AG04450 (cell line): ENCODE data around the gene TEKT4. TPM values are rescaled to one million over a fixed set of nuclear protein-coding genes. Genes with fewer than 3 reads are reported as not detected.
"Not testable (repeated sequence)": the region's sequence is repeated elsewhere in the genome, so short reads cannot be mapped to it uniquely, and the experiment has no call there.

Source experiments
- CTCF ChIA-PET: fragments of 300-600, 350-600 bp; formaldehyde crosslinking; extraction: SDS; loops from one replicate; lab custom pipeline; 2022; ENCODE audit warnings: antibody characterized with exemption, inconsistent platforms; lab: Charles Lee
- POLR2A ChIA-PET: fragments of 350-600 bp; formaldehyde crosslinking; extraction: SDS; loops from one replicate; lab custom pipeline; 2021; ENCODE audit warnings: antibody characterized with exemption, inconsistent platforms; lab: Yijun Ruan, JAX
- DNase-seq: peaks from one replicate; pipeline ENCODE4 v3.0.0-alpha.2; 2011; ENCODE audit warnings: low read depth, low spot score
- H3K27ac ChIP-seq: one replicate; pipeline ENCODE4 v1.5.1; 2012; ENCODE audit warnings: low read depth, low read length, control low read depth
- H3K27me3 ChIP-seq: one replicate; pipeline ENCODE4 v1.6.0; 2012; ENCODE audit warnings: low read length; ENCODE audit not compliant: control insufficient read depth, insufficient read depth
- H3K4me3 ChIP-seq: 2 replicates; pipeline ENCODE4 v1.5.1; 2011; ENCODE audit warnings: mild to moderate bottlenecking, low read depth, low read length, control low read depth
- H3K9me3 ChIP-seq: 2 replicates; pipeline ENCODE4 v1.5.1; 2012; ENCODE audit warnings: low read length; ENCODE audit not compliant: control insufficient read depth, insufficient read depth
- CTCF ChIP-seq: IDR thresholded peaks from 2 replicates; pipeline ENCODE4 v1.5.1; 2011; ENCODE audit warnings: low read depth, low read length, control low read depth, inconsistent platforms
- polyA minus RNA-seq: library from RNA; depleted of rRNA, polyadenylated mRNA; stranded (reverse); fragments of >200 nt; gene quantifications from 2 replicates; pipeline ENCODE4 v1.2.3, GENCODE V29; 2011; rRNA and poly(A)+ RNA removed
- polyA plus RNA-seq: library from polyadenylated mRNA; depleted of rRNA; stranded (reverse); fragments of >200 nt; gene quantifications from 2 replicates; pipeline ENCODE4 v1.2.3, GENCODE V29; 2011; rRNA removed

The TEKT4 gene
- not detected in 2 replicates for polyA plus RNA-seq
- not detected in 2 replicates for polyA minus RNA-seq

GRCh38 chr2:94871226-94872087 is at the start of gene TEKT4:
Gene TEKT4, plus strand, starts transcription at chr2:94871430. Its CDS starts 150 bp downstream, at chr2:94871580.
- Histone ChIP-seq H3K9me3 (peaks cover 23% of the 10 kb centered on the region), H3K4me3 (no peak within 1 kb of the TSS), H3K27ac (no peak within 1 kb of the TSS), H3K27me3 (no peaks in the 10 kb centered on the region)
- no peak for TF ChIP-seq CTCF
- DNase-seq = no peak
- POLR2A ChIA-PET = no interaction called here
- CTCF ChIA-PET = no interaction called here

GRCh38 chr2:94839224-94839623 is 32.0 kb upstream of the TEKT4 start:
- POLR2A ChIA-PET, H3K27me3 ChIP-seq, DNase-seq, H3K4me3 ChIP-seq, H3K27ac ChIP-seq, H3K9me3 ChIP-seq, CTCF ChIA-PET: not testable (repeated sequence)

- H3K9me3 ChIP-seq, CTCF ChIA-PET, H3K4me3 ChIP-seq, H3K27ac ChIP-seq, DNase-seq, POLR2A ChIA-PET: not testable (repeated sequence)
- H3K27me3 ChIP-seq = peaks cover 10% of the 10 kb centered on the region
Measured at GRCh38 chr2:94856856-94857255, 14.4 kb upstream of the TEKT4 start.

- H3K9me3 ChIP-seq, DNase-seq, H3K4me3 ChIP-seq, H3K27ac ChIP-seq, POLR2A ChIA-PET, CTCF ChIA-PET: not testable (repeated sequence)
- peaks cover 11% of the 10 kb centered on the region for H3K27me3 ChIP-seq
Measured at GRCh38 chr2:94857367-94858162, 13.7 kb upstream of the TEKT4 start.

GRCh38 chr2:94858163-94858888 is 12.9 kb upstream of the TEKT4 start:
- POLR2A ChIA-PET, H3K4me3 ChIP-seq, CTCF ChIA-PET, H3K27ac ChIP-seq, DNase-seq, H3K9me3 ChIP-seq: not testable (repeated sequence)
- H3K27me3 ChIP-seq = peaks cover 11% of the 10 kb centered on the region

GRCh38 chr2:94861308-94862152 is 9.7 kb upstream of the TEKT4 start:
- POLR2A ChIA-PET = no interaction called here
- CTCF ChIA-PET = no interaction called here
- TF ChIP-seq CTCF = no peak

GRCh38 chr2:94862903-94863302 is 8.3 kb upstream of the TEKT4 start:
- POLR2A ChIA-PET, DNase-seq, H3K27ac ChIP-seq, H3K27me3 ChIP-seq, H3K4me3 ChIP-seq, CTCF ChIA-PET, H3K9me3 ChIP-seq: not testable (repeated sequence)

More at GRCh38 chr2:94861308-94862152, 9.7 kb upstream of the TEKT4 start:
- H3K4me3 ChIP-seq = no peak overlapping the region
- peaks cover 11% of the 10 kb centered on the region for H3K27me3 ChIP-seq
- no peaks in the 10 kb centered on the region; the same call in 1 of the 2 replicates for H3K9me3 ChIP-seq
- no peak overlapping the region for H3K27ac ChIP-seq
- DNase-seq = no peak
